DND-41 (cell line): ENCODE measurements around the gene PTPRR.

Experiments
- CTCF ChIP-seq: IDR thresholded peaks from 2 replicates; pipeline ENCODE4 v1.5.1; 2012; ENCODE audit warnings: borderline replicate concordance, low read length, moderate library complexity, mild to moderate bottlenecking; ENCODE audit not compliant: poor library complexity, severe bottlenecking; ENCODE audit errors: extremely low read depth
- EZH2 ChIP-seq: IDR thresholded peaks from 3 replicates; pipeline ENCODE4 v1.6.1; 2012; ENCODE audit warnings: borderline replicate concordance, low read depth, mild to moderate bottlenecking, moderate library complexity, low read length, inconsistent platforms; ENCODE audit not compliant: severe bottlenecking

- TF ChIP-seq CTCF (no peak), EZH2 (no peak)
These were observed 294.4 kb downstream of the PTPRR start for GRCh38 chr12:70626180-70626579.
